ENCODE data around the gene YTHDF2.

DNA sequence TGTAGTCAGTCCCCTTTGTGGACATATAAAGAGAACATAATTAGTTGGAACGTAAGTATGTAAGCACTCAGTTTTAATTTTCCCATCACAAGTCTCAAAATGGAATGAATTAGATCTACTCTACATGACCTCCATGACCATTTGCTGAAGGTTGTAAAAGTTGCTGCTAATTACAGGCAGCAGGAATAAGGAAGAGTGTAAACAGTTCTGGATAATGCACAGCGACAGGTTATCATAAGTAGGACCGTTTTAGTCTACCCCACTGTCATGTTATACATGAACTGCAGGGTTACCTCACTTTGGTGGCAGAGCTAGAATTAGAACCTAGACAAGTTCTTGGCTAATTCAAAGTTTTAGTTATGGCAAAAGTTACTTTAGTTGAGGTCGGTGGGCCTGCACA, 21.7 kb downstream of the YTHDF2 start:
- TF ChIP-seq, protein P1, sequence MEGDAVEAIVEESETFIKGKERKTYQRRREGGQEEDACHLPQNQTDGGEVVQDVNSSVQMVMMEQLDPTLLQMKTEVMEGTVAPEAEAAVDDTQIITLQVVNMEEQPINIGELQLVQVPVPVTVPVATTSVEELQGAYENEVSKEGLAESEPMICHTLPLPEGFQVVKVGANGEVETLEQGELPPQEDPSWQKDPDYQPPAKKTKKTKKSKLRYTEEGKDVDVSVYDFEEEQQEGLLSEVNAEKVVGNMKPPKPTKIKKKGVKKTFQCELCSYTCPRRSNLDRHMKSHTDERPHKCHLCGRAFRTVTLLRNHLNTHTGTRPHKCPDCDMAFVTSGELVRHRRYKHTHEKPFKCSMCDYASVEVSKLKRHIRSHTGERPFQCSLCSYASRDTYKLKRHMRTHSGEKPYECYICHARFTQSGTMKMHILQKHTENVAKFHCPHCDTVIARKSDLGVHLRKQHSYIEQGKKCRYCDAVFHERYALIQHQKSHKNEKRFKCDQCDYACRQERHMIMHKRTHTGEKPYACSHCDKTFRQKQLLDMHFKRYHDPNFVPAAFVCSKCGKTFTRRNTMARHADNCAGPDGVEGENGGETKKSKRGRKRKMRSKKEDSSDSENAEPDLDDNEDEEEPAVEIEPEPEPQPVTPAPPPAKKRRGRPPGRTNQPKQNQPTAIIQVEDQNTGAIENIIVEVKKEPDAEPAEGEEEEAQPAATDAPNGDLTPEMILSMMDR (conservative IDR thresholded peaks at IDR 0.05 in 1 of 2, IDR thresholded peaks at IDR 0.05 in 1 of 2; ENCODE audit: extremely low read depth in 1 of 2, insufficient read depth in 1 of 2, low read depth in 1 of 2, low read length in 2 of 2): no peak
- TF ChIP-seq EZH2 (IDR thresholded peaks at IDR 0.05; ENCODE audit: borderline replicate concordance, low read length): no peak

Measured in mammary epithelial cell (primary cell).